ENCODE results near the gene TSC22D3. TPM values are rescaled to one million over a fixed set of nuclear protein-coding genes. Genes with fewer than 3 reads are reported as not detected.
"Not testable (repeated sequence)": the region's sequence is repeated elsewhere in the genome, so short reads cannot be mapped to it uniquely, and the experiment has no call there.

Gene TSC22D3
- total RNA-seq: 100 to 1,000 TPM in 1 of 3 donors, 10 to 100 TPM in 2; 14.1 to 118 (median 64.7) TPM
- long read RNA-seq, donor 1, transcript TSC22D3-206 (3 exons, 2,027 nt): major isoform, 147 of 222 reads
- long read RNA-seq, donor 1, transcript TSC22D3-203 (3 exons, 2,266 nt): minor isoform, 34 of 222 reads
- long read RNA-seq, donor 1, transcript TSC22D3-208 (2 exons, 576 nt): minor isoform, 6 of 222 reads
- long read RNA-seq, donor 1, transcript TSC22D3-205 (3 exons, 1,812 nt): minor isoform, 10 of 222 reads
- long read RNA-seq, donor 1, partial matches to known transcripts: 0 of 222 reads
- long read RNA-seq, donor 1, other reads (novel, unspliced or antisense): 20 of 222 reads
- long read RNA-seq, donor 2, transcript TSC22D3-206 (3 exons, 2,027 nt): major isoform, 52 of 62 reads
- long read RNA-seq, donor 2, partial matches to known transcripts: 0 of 62 reads
- long read RNA-seq, donor 2, other reads (novel, unspliced or antisense): 4 of 62 reads

DNA sequence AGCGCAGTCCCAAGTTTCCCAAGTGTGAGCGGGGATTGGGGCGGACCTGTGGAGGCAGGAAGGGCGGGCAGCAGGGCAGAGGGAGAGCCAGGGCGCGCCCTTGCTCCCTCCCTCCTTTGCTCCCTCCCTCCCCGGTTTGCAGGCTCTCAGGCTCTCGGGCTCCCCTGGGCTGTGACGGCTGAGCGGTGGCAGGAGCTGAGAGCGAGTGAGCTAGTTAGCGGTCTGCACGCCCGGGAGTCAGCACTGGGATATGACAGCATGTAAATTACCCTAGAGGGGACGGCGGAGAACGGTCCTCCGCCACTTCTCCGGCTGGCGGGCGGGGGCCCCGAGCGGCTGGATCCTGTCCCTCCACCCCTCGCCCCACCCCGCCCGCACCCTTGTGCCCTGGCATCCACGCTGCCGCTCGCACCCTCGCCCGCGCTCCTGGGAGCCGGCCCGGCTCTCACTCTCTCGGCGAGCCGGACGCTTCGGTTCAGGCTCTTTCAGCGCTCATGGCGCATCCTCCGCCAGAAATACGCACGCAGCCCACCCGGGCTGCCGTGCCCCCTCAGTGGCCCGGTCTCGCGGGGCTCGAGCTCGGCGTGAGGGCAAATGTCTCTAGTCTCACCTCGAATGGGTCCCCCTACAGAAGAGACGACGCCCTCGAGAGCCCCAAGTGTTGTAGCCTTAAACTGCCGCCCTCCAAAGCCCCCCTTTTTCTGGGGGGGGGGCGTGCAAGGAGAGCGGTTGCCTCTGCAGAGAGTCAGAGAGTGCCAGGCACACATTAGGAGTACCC, at the start of gene TSC22D3:
Gene TSC22D3 (minus strand): TSS at position 54 of the 778 bp plus-strand sequence. CDS start 368 bp downstream, outside the sequence.
- H3K9me3 ChIP-seq: no peaks in the 10 kb centered on the region
- no peaks in the 10 kb centered on the region for H3K4me1 ChIP-seq (ENCODE audit: low read depth)
- DNase-seq: peak; percentile 61 to 86 (median 79)
- H3K4me3 ChIP-seq: no peak within 1 kb of the TSS
- H3K36me3 ChIP-seq (ENCODE audit: low read depth): no peaks in the 10 kb centered on the region
- TF ChIP-seq, protein P1, sequence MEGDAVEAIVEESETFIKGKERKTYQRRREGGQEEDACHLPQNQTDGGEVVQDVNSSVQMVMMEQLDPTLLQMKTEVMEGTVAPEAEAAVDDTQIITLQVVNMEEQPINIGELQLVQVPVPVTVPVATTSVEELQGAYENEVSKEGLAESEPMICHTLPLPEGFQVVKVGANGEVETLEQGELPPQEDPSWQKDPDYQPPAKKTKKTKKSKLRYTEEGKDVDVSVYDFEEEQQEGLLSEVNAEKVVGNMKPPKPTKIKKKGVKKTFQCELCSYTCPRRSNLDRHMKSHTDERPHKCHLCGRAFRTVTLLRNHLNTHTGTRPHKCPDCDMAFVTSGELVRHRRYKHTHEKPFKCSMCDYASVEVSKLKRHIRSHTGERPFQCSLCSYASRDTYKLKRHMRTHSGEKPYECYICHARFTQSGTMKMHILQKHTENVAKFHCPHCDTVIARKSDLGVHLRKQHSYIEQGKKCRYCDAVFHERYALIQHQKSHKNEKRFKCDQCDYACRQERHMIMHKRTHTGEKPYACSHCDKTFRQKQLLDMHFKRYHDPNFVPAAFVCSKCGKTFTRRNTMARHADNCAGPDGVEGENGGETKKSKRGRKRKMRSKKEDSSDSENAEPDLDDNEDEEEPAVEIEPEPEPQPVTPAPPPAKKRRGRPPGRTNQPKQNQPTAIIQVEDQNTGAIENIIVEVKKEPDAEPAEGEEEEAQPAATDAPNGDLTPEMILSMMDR (IDR thresholded peaks at IDR 0.05): no peak
- intact Hi-C loops (cut with DNase I, micrococcal nuclease): loop anchor here (5.0 kb wide), 1 partner anchor 119 kb away; no protein-coding TSS in a partner anchor
- peak; percentile 93 for ATAC-seq

DNA sequence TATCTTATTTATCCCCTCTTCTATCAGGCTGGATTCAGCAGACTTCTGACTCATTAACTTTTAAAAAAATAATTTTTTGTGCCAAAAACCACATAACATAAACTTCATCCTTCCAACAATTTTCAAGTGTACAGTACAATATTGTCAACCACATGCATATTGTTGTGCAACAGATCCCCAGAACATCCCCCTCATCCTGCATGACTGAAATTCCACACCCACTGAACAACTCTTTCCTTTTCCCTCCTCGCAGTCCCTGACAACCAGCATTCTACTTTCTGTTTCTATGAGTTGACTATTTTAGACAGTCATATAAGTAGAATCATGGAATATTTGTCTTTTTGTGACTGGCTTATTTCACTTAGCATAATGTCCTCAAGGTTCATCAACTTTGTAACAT, 47.9 kb upstream of the TSC22D3 start:
- peaks cover 5% of the 10 kb centered on the region for H3K9me3 ChIP-seq
- no peaks in the 10 kb centered on the region for H3K36me3 ChIP-seq (ENCODE audit: low read depth)
- H3K4me3 ChIP-seq: no peak overlapping the region
- no peak for DNase-seq
- intact Hi-C loops (cut with DNase I, micrococcal nuclease): no loop called here
- no peaks in the 10 kb centered on the region for H3K4me1 ChIP-seq (ENCODE audit: low read depth)
- TF ChIP-seq, protein P1 (IDR thresholded peaks at IDR 0.05): no peak
- ATAC-seq: no peak

DNA sequence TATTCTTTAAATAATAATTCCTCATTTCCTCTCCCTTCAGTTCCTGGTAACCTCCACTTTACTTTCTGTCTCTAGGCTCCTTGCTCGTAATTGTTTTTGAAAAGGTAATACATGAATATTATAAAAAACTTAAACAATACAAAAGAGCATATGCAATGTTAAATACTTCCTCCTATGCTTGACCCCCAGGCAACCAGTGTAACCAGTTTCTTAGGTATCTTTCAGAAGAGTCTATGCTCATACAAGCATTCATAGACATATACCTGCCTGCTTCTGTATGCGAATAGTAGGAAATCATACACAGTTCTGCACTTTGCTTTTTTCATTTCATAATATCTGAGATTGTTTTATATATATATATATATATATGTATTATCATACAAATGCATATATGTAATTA, 47.5 kb upstream of the TSC22D3 start:
- Histone ChIP-seq H3K36me3 (ENCODE audit: low read depth) (no peaks in the 10 kb centered on the region), H3K4me3 (no peak overlapping the region), H3K4me1 (ENCODE audit: low read depth) (no peaks in the 10 kb centered on the region), H3K9me3 (peaks cover 5% of the 10 kb centered on the region)
- DNase-seq (no peak), ATAC-seq (no peak)
- intact Hi-C loops (cut with DNase I, micrococcal nuclease): no loop called here
- TF ChIP-seq, protein P1 (IDR thresholded peaks at IDR 0.05): no peak

DNA sequence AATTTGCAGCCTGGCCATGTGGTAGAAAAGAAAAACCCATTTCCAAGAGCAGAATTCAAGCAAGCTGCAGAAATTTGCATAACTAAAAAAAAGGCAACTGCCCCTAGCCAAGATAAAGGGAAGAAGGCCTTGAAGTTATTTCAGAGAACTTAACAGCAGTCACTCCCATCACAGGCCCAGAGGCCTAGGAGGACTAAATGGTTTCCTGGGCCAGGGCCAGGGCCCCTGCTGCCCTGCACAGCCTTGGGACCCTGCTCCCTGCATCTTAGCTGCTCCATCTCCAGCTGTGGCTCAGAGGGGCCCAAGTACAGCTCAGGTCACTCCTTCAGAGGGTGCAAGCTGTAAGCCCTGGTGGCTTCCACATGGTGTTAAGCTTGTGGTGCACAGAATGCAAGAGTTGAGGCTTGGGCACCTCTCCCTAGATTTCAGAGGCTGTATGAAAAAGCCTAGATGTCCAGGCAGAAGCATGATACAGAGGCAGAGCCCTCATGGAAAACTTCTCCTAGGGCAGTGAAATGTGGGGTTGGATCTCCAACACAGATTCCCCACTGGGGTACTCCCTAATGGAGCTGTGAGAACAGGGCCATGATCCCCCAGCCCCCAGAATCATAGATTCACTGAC, 43.4 kb upstream of the TSC22D3 start:
- DNase-seq: no peak

DNA sequence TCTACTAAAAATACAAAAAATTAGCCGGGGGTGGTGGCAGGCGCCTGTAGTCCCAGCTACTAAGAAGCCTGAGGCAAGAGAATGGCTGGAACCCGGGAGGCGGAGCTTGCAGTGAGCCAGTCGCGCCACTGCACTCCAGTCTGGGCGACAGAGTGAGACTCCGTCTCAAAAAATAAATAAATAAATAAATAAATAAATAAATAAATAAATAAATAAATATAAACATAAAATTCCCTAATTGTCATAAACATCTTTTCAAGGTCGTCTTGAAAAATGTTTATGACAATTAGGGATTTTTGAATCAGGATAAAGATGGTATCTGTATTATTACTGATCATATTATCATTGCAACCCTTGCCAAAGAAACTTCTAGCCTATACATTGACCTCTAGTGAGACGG, 34.5 kb upstream of the TSC22D3 start:
- ATAC-seq; intact Hi-C loops (cut with DNase I, micrococcal nuclease): not testable (repeated sequence)

More for the DNA sequence above, 43.4 kb upstream of the TSC22D3 start:
- no peak overlapping the region for H3K4me3 ChIP-seq
- no peak for ATAC-seq
- H3K36me3 ChIP-seq (ENCODE audit: low read depth): no peaks in the 10 kb centered on the region
- intact Hi-C loops (cut with DNase I, micrococcal nuclease): no loop called here
- TF ChIP-seq, protein P1 (IDR thresholded peaks at IDR 0.05): no peak
- H3K4me1 ChIP-seq (ENCODE audit: low read depth): no peaks in the 10 kb centered on the region
- H3K9me3 ChIP-seq: peaks cover 5% of the 10 kb centered on the region

More for the DNA sequence above, 34.5 kb upstream of the TSC22D3 start:
- not testable (repeated sequence) for H3K36me3 ChIP-seq (ENCODE audit: low read depth); DNase-seq; H3K4me1 ChIP-seq (ENCODE audit: low read depth); H3K4me3 ChIP-seq; H3K9me3 ChIP-seq

All from mucosa of descending colon (tissue), 3 donors.